Bone marrow (tissue), 2 donors: ENCODE data around the gene TFR2.

Experiments
- DNase-seq, 2 donors: peaks; one replicate each; lab custom pipeline; 2025; lab: John Stamatoyannopoulos, UW

The TFR2 gene

GRCh38 chr7:100572281-100572948 is 68.9 kb downstream of the TFR2 start:
- DNase-seq: no peak

- no peak for DNase-seq
Measured at GRCh38 chr7:100571829-100572116, 69.6 kb downstream of the TFR2 start.

- no peak for DNase-seq
Measured at GRCh38 chr7:100570954-100571828, 70.2 kb downstream of the TFR2 start.
